ENCODE measurements around the gene EGFL7. TPM values are rescaled to one million over a fixed set of nuclear protein-coding genes. Genes with fewer than 3 reads are reported as not detected.

The EGFL7 gene
- total RNA-seq, 1 experiment from 2014 or later, result 60.2 TPM

DNA sequence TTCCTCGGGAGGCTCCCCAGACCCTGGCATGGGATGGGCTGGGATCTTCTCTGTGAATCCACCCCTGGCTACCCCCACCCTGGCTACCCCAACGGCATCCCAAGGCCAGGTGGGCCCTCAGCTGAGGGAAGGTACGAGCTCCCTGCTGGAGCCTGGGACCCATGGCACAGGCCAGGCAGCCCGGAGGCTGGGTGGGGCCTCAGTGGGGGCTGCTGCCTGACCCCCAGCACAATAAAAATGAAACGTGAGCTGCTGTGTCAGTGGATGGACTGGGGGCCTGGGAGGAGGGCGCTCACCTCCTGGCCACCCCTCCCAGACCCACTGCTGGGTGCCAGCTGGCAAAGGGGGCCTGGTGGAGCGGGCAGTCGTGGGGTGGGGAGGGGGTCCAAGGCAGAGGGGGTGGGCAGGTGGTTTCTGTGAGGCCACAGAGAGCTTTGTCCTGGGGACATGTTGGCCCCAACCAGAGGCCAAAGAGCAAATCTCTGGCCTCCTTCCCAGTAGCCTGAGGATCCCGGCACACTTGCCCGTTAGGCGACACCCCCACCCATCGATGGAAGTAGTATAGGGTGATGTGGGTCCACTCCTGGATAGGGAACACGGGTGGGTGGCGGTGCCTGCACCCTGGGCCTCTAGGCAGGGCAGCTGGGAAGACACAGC, 9.8 kb downstream of the EGFL7 start:
- no peak for DNase-seq (ENCODE audit: low spot score)

DNA sequence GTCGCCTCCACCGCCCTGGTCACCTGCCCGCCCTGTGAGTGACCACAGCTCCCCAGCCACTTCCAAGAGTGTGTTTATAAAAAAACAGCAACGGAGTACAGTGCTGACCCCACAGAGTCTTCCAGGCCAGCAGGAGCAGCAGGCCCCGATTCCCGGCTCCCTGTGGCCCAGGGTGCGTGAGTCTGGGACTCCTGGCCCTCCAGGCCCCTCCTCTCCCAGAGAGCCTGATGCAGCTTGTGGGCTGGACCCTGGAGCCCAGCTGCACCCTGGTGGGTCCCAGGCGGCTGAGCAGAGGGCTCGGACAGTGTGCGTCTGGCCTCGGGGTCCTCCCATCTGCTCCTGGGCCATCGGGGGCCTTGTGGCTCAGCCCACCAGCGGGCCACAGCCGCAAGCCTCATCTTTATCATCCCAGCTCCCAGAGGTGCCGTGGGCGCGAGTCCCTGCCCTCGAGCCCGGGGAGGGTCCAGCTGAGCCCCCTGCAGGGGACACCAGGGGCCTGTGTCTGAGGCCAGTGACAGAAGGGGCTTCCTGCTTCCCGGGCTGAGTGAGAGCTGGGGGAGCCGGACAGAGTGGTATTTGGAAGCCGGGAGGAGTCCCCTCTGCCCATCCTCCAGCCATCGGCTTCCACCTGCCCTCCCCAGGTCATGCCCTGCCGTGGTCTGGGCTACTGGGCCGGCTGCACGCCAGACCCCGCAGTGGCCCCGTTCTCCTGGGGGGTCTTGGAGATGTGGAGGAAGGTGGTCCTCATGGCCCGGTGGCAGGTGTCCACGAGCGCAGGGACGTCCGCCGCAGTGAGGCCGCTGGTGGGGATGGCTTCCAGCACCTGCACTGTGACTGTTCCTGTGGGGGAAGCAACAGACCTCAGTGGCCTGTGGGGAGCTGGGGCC, 10.6 kb downstream of the EGFL7 start:
- DNase-seq (ENCODE audit: low spot score), result no peak

DNA sequence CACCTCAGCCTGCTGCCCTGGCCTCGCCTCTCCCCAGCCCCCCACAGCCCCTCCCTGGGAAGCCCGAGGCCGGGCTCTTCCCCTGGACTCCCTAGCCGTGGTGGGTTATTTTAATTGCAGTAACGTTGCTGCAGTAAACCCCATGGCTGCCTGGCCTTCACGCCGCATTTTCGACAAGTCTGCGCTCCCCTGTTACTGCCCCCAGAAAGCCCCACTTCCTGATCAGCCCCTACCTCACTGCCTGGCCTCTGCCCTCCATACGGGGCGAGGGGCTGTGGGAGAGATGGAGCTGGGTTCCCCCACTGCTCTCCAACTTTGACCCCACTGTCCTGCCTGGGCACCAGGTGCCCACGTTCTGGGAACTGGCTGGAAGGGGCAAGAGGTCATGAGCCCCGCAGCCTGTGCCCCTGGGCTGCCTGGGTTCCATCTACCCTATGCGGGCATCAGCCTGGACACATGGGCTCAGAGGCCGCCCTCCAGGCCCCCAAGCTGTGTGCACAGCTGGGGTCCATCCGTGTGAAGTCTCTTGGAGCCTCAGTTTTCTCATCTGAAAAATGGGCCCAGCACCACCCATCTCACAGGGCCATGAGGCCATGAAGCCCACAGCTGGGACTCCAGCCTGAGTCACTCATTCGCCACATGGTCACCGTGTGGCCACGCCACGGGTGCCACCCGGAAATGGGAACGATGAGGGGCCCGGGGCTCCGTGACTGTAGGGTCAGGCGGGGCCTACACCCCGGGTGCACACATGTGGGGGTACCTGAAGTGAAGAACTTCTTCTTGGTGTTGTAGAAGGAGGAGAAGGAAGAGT, 11.5 kb downstream of the EGFL7 start:
- DNase-seq (ENCODE audit: low spot score), result no peak

DNA sequence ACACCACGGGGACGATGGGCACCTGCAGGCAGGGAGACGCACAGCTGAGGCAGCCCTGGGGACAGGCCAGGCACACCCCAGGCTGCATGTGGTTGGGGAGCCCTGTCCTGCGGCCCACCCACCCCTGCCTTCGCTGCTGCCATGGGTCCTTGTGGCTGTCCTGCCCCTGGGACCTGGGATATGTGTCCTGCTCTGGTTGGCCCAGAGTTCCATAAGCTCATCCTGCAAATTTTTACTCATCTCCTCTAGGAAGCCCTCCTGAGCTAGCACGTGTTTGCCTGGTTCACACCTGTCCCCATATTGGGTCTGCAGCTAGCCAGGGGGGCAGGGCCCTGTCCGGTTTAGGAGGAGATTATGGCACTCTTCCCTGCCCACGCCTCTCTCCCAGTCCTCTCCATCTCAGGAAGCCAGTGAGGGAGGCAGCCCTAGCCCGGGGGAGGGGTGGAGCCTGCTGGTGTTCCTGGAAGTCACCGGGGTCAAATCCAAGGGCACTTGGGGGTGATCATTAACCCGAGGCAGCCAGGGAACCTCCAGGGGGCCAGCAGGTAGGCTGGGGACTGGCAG, 12.2 kb downstream of the EGFL7 start:
- DNase-seq (ENCODE audit: low spot score), result no peak

DNA sequence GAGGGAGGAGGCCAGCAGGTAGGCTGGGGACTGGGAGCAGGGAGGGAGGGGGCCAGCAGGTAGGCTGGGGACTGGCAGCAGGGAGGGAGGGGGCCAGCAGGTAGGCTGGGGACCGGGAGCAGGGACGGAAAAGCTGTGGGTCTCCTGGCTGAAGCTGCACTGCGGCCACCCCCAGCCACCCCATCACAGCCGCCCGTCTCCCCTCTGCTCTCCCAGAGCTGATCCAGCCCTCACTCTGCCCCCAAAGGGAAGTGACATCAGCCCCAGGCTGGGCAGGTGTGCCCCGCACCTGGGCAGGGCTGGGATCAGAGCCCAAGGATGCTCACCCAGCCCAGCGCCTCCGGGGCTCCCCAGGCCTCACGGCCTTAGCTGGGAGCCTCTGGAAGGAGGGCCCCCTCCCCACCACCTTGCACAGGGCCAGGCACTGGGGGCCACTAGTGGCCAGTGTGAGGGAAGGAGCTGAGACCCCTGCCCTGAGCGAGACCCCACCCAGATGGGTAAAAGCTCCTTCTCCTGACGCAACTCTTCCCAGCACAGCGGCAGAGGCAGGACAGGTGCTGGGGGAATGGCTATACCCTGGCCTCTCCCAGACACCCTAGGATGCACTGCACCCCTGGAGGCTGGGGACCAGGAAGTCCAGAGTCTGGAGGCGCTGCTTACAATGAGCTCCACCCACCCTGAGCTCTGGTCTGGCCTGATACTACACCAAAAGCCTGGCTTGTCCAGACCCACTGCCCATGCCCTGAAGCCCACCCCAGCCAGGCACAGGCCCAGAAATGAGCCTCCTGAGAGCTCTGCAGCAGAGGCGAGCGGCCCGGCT, 13.0 kb downstream of the EGFL7 start:
- DNase-seq (ENCODE audit: low spot score), result no peak

DNA sequence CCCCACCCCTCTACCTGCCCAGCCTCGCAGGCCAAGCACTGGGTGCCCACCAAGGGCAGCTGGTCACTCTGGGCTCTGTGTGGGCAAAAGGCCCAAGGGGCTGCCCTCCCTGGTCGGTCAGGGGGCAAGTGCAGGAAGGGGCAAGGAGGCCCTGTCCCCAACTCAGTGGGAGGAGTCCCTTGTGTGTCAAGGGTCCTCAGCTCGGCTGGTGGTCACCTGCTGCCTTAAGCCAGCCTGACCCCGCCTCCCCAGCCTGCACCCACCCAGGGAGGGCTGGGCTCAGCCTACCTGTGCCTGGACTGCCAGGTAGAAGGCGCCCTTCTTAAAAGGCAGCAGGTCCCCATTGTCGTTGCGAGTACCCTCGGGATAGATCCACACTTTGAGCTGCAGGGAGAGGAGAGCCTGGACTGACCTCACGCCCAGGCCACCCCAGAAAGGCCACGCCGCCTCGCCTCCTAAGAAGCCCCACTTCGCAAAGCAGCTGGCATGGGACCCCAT, 13.6 kb downstream of the EGFL7 start:
- no peak for DNase-seq (ENCODE audit: low spot score)

DNA sequence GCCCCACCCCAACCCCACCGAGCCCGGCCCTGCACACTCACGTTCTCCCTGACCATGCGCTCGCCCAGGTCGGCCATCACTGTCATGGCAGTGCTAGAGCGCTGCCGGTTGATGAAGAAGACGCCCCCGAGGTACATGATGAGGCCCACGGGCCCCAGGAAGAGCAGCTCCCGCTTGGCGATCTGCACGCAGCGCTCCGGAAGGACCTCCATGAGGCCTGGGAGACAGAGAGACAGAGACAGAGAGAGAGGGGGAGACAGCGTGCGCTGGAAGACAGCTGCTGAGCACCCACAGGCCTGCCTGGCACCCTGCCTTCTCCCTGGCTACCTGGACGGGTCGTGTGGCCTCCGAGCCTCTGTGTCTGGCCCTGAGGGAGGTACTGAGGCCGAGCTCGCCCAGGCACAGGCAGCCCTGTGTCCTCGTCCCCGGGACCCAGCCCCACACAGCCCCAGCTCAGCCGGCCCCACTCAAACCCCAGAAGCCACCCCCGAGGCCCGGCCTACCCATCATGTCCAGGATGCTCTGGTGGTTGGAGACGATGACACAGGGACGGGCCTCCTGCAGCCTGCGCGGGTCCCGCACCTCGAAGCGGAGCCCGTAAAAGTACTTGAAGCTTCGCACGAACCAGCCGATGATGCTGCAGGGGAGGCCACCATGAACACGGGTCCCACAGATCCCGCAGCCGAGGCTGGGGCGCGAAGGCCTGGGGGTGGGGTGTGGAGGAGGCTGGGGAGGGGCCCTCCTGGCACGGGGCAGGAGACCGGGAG, 14.4 kb downstream of the EGFL7 start:
- DNase-seq (ENCODE audit: low spot score), result no peak

DNA sequence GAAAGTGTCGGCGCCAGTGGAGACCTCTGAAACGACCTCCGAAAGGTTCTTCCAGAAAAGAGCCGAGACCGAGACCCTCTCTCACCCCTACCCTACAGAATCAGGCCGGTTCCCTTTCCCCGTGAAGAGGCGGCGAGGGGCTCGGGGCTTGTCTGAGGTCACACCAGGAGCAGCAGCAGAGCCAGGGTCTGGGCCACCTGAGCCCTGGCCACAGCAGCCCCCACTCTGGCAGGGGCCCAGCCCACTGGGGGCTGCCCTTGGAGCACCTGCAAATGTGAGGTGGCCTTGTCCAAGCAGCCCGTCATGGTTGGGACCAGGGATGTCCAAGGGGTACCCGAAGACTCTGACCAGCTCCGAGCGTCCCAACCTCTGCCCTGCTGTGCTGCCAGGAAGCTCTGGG, 15.3 kb downstream of the EGFL7 start:
- DNase-seq (ENCODE audit: low spot score), result no peak

DNA sequence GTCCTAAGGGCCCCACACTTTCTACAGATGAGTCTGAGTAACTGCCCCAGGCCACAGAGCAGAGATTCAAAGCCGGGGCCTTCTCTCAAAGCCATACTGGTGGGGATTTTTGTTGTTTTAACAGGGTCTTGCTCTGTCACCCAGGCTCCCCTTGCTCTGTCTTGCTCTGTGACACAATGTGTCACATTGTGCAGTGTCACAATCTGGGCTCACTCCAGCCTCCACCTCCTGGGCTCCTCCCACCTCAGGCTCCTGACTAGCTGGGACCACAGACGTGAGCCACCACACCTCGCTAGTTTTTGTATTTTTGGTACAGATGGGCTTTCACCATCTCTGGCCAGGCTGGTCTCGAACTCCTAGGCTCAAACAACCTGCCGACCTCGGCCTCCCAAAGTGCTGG, 15.9 kb downstream of the EGFL7 start:
- no peak for DNase-seq (ENCODE audit: low spot score)

DNA sequence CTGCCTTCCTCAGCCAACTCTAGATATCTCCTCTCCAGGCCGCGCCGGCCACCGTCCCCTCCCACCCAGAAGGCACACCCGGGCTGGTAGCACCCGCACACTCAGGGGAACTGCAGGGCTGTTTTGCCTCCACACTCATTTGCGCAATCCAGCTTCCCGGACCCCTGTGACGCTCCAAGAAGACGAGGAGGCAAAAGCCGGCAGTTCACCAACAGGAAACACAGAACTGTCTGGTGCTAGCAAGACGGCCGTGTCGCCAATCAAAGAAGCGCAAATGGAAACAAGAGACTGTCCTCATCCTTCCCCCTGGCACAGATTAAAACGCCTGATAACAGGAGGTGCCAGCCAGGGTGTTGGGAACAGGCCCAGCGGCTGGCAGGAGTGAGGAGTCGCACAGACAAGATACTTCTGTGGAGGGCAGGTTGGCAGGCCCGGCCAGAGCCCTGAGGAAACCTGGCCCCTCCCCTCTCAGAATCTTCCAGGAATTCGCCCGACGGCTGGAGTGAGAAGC, 16.8 kb downstream of the EGFL7 start:
- no peak for DNase-seq (ENCODE audit: low spot score)

DNA sequence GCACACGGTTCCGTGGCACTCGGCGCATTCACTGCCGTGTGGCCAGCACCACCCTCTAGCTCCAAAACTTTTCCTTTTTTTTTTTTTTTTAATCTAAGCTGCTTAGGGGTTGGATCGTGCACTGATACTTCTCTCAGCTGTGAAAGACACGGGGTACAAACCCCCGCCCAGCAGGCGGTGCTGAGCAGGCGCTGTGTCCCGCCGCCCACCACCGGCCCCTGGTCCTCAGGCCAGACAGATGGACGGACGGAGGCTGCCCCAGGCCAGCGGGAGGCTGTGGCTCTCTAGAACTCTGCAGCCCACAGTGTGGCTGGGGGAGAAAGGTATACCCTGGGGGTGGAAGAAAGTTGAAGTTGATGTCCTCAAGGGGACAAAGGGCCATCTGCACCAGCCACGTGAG, 18.3 kb downstream of the EGFL7 start:
- no peak for DNase-seq (ENCODE audit: low spot score)

DNA sequence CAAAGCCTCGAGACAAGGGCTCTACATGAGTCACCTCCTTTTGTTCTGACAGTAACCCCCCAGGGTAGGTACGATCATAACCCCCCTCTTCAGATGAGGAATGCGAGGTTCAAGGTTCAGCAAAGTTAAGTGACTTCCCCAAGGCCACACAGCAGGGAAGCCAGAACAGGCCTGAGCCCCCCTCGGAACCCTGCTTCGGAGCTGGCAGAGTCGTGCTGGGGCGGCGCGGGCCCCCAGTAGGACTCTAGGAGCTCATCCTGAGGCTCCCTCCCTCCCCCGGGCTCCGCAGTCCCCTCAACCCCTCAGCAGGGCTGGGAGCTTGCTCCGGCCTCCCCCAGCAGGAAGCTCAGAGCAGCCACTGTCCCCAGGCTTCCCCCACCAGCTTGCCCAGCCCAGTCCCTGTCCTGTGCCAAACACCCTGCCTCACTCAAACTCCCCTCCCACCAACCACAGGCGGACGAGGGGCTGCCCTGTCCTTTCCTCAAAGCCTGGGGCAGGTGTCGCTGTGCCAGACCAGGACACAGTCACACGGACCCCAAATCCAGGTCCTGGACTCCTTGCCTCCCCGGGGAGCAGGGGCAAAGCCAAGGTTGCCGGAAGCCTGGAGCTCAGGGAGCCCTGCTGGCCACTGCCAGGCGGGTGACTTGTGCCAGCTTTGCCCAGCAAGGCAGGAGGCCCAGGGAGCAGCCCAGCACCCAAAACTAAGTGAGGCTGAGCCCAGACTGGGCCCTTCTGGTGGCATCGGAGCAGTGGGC, 19.4 kb downstream of the EGFL7 start:
- no peak for DNase-seq (ENCODE audit: low spot score)

DNA sequence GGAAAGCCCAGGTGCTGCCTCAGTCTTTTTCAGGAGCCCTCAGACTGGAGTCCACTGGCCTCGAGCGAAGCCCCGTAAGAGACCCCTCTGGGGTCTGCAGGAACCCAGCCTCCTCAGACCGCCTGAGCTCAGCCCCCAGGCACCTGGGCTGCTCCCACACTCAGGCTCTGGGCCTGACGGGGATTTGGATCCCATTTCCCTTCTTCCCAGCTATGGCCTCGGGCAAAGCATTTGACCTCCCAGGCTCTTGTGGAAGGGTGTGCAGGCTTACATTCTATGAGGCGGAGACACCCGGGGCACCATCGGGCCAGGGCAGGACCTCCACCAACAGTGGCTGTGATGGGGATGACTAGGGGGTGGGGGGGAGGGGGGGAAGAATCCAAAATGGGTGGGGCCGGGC, 20.0 kb downstream of the EGFL7 start:
- DNase-seq (ENCODE audit: low spot score), result no peak

DNA sequence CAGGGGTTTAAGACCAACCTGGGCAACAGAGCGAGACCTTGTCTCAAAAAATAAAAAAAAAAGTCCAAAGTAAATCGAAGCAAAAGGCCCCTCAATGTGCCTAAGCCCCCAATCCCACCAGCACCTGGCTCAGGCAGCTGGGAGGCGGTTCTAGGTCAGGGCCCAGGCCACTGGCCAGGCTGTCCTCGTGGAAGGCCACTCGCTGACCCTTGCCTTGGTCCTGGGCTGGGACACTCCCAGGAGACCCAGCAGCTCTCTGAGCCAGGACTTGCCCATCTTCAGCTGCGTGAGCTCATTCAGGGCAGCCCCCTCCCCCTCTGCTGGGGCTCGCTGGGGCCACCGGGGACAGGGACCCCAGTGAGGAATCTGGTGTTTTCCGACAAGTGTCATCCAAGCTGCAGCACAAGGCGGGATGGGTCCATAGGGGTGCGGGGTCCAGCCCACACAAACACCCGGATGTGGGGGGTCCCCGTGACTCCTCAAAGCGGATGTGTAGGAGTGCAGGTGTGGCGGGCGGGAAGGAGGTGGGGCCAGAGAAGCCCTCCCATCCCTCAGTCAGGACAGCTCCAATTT, 20.5 kb downstream of the EGFL7 start:
- DNase-seq (ENCODE audit: low spot score), result no peak

DNA sequence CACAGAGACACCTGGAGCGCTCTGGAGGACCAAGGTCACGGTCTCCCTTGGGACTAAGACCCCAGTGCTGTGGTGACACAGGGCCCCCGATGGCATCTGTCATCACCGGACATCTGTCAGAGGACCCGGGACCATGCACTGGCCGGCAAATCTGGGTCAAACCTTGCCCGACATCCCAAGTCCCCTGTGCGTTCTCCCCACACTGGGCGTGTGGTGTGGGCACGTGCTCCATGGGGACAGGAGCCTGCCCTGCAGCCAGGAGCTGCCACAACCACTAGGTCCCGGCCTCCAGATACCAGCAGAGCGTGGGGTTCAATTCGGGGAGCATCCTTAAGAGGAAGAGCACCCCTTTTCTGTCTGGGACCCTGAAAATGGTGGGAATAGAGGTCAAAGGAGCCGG, 21.0 kb downstream of the EGFL7 start:
- DNase-seq (ENCODE audit: low spot score), result no peak

DNA sequence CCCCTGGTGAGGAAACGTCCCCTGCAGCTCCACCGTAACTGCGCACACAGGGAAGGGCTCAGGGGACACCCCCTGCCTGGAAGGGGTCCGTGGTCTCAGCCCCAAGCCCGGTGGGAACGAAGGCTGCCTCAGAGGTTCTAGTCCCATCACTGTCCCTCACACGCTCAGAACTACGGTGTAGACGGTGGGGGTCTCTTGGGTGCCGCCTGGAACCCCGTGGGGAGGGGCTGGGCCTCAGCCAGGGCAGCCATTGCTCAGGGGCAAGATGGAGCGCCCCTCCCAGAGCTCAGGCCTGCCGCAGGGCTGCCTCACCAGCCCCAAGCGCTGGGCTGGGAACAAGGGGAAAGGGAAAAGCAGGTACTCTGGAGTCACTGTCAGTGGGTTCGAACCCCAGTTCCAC, 21.6 kb downstream of the EGFL7 start:
- no peak for DNase-seq (ENCODE audit: low spot score)

DNA sequence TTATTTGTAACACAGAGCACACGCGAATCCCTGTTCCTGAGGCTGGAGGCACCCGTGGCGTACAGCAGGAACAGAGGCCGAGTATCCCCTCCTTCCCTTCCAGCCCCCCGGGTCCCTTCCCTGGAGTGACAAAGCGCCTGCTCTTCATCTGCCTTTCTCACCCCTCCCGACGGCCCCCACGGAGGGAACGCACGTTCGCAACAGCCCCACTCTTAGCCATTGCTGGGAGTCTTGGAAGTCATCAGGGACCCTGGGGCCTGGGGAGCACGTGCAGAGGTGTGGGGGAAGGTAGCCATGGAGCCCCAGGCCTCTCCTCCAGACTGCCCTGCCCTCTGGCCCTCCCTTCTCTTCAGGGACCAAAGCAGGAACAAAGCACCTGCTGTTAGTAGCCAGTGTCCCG, 22.1 kb downstream of the EGFL7 start:
- DNase-seq (ENCODE audit: low spot score), result no peak

DNA sequence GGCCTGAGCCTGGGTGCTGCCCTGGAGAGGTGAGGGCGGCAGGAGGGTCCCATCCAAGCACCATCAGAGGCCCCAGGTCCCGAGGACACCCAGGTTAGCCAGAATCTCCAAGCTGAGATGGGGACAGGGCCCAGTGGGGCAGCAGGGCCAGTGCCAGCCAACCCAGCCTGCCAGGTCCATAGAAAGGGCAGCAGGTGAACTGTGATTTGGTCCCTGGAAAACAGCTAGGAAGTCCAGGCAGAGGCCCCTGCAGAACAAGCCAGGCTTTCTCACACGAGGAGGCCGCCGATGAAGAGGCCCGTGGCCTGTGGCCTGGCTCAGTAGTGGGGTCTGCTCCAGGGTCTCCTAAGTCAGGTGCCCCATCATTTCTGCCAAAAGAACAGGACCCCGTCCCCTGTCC, 22.5 kb downstream of the EGFL7 start:
- no peak for DNase-seq (ENCODE audit: low spot score)

Measured in H4 (cell line).